Measurements from ENCODE around the gene GPR3. TPM values are rescaled to one million over a fixed set of nuclear protein-coding genes. Genes with fewer than 3 reads are reported as not detected.

GPR3 gene
- total RNA-seq, 1 donor, result 0.36 TPM

DNA sequence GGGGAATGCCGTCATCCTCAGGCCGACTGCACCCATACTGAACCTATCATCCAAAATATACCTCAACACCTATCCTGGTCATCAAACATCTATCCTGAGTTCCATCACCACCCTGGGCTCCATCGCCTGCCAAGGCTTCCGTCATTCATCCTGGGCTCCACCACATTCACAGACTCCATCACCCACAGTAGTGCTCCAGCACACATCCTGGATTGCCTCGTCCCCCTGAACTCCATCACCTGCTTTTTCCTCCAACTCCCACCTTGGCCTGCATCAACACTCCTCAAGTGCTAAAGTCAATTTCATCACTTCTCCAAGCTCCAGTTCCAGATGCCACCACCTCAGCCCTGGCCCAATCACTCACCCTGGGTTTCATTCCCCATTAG is 33.5 kb upstream of the GPR3 start:
- H3K4me2 ChIP-seq (ENCODE audit: insufficient read depth, low read length), result no peak overlapping the region
- H3K27me3 ChIP-seq (ENCODE audit: insufficient read depth, low read length), result no peaks in the 10 kb centered on the region
- no peak for DNase-seq (ENCODE audit: insufficient read length, low spot score, missing footprints)
- H3K4me3 ChIP-seq (ENCODE audit: insufficient read depth, low read length), result no peak overlapping the region
- no peaks in the 10 kb centered on the region for H3K79me2 ChIP-seq (ENCODE audit: insufficient read depth, low read length)
- H3K4me1 ChIP-seq (ENCODE audit: insufficient read depth, low read length), result no peaks in the 10 kb centered on the region
- H3K9me3 ChIP-seq (ENCODE audit: low read depth, low read length), result no peaks in the 10 kb centered on the region
- H3K36me3 ChIP-seq (ENCODE audit: insufficient read depth, low read length), result peaks cover 64% of the 10 kb centered on the region
- no peaks in the 10 kb centered on the region for H4K20me1 ChIP-seq (ENCODE audit: insufficient read depth, low read length)
- TF ChIP-seq, protein P1, sequence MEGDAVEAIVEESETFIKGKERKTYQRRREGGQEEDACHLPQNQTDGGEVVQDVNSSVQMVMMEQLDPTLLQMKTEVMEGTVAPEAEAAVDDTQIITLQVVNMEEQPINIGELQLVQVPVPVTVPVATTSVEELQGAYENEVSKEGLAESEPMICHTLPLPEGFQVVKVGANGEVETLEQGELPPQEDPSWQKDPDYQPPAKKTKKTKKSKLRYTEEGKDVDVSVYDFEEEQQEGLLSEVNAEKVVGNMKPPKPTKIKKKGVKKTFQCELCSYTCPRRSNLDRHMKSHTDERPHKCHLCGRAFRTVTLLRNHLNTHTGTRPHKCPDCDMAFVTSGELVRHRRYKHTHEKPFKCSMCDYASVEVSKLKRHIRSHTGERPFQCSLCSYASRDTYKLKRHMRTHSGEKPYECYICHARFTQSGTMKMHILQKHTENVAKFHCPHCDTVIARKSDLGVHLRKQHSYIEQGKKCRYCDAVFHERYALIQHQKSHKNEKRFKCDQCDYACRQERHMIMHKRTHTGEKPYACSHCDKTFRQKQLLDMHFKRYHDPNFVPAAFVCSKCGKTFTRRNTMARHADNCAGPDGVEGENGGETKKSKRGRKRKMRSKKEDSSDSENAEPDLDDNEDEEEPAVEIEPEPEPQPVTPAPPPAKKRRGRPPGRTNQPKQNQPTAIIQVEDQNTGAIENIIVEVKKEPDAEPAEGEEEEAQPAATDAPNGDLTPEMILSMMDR (IDR thresholded peaks at IDR 0.05; ENCODE audit: extremely low read depth, low read depth, low read length), result no peak
- no peak overlapping the region for H3K27ac ChIP-seq (ENCODE audit: low read depth, low read length)
- H2AFZ ChIP-seq (ENCODE audit: low read length), result no peak overlapping the region

DNA sequence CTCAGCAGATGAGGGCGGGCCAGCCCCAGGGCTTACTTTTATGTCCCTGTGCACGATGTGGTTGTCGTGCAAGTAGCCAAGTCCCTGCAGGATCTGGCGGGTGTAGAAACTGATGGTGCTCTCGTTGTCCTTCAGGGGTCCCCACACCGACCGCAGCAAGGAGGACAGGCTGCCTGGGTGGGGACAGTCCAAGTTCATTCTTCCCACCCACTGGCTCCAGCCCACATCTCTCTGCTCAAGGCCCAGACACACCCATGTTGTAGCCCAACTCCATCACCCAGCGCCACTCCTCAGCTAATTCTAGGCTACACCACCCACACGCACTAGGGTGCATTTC is 32.6 kb upstream of the GPR3 start:
- no peaks in the 10 kb centered on the region for H3K9me3 ChIP-seq (ENCODE audit: low read depth, low read length)
- H3K4me2 ChIP-seq (ENCODE audit: insufficient read depth, low read length), result no peak overlapping the region
- H3K27ac ChIP-seq (ENCODE audit: low read depth, low read length), result no peak overlapping the region
- peaks cover 64% of the 10 kb centered on the region for H3K36me3 ChIP-seq (ENCODE audit: insufficient read depth, low read length)
- no peaks in the 10 kb centered on the region for H4K20me1 ChIP-seq (ENCODE audit: insufficient read depth, low read length)
- H3K4me1 ChIP-seq (ENCODE audit: insufficient read depth, low read length), result peaks cover under 1% of the 10 kb centered on the region
- no peaks in the 10 kb centered on the region for H3K27me3 ChIP-seq (ENCODE audit: insufficient read depth, low read length)
- no peak overlapping the region for H2AFZ ChIP-seq (ENCODE audit: low read length)
- TF ChIP-seq, protein P1 (IDR thresholded peaks at IDR 0.05; ENCODE audit: extremely low read depth, low read depth, low read length), result no peak
- DNase-seq (ENCODE audit: insufficient read length, low spot score, missing footprints), result no peak
- peaks cover 7% of the 10 kb centered on the region for H3K79me2 ChIP-seq (ENCODE audit: insufficient read depth, low read length)
- H3K4me3 ChIP-seq (ENCODE audit: insufficient read depth, low read length), result no peak overlapping the region

DNA sequence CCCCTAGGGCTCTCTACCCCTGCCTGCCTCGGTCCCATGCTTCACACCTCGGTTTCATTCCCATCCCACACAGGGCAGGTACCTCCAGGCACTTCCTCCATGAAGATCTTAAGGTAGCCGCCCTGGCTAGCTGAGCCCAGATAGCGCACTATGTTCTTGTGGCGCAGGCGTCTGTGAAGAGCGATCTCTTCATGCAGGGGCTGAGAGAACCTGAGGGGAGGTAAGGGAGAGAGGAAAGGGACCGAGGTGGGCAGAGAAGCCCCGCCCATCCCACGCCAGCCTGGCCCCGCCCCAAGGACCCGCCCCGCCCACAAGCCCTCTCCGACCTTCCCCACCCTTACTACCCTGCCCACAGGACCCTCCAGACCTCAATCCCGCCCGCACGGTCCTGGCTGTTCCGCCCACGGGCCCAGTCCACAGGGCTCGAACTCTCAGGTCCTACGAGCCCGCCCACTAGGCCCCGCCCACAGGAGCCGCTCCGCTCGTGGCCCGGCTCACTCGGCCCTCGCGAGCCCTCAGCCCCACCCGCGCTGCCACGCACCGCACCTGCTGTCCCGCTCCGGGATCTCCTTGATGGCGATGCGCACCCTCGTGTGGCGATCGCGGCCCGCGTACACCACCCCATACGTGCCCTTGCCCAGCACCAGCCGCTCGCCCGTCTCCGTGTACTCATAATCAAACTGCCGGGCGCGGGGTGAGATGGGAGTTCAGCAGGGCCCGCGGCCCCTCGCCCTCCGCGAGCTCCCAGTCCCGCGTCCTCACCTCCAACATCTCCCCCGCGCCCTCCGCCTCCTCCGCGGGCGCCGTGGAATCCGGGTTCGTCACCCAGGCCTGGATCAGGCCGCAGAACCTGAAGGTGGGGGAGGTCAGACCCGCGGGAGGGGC is 32.0 kb upstream of the GPR3 start:
- peaks cover 58% of the 10 kb centered on the region for H3K36me3 ChIP-seq (ENCODE audit: insufficient read depth, low read length)
- no peak overlapping the region for H3K27ac ChIP-seq (ENCODE audit: low read depth, low read length)
- H3K4me2 ChIP-seq (ENCODE audit: insufficient read depth, low read length), result no peak overlapping the region
- H4K20me1 ChIP-seq (ENCODE audit: insufficient read depth, low read length), result no peaks in the 10 kb centered on the region
- peaks cover 6% of the 10 kb centered on the region for H3K4me1 ChIP-seq (ENCODE audit: insufficient read depth, low read length)
- H2AFZ ChIP-seq (ENCODE audit: low read length), result no peak overlapping the region
- DNase-seq (ENCODE audit: insufficient read length, low spot score, missing footprints), result no peak
- no peak overlapping the region for H3K4me3 ChIP-seq (ENCODE audit: insufficient read depth, low read length)
- H3K27me3 ChIP-seq (ENCODE audit: insufficient read depth, low read length), result no peaks in the 10 kb centered on the region
- H3K79me2 ChIP-seq (ENCODE audit: insufficient read depth, low read length), result peaks cover 12% of the 10 kb centered on the region
- no peaks in the 10 kb centered on the region for H3K9me3 ChIP-seq (ENCODE audit: low read depth, low read length)
- TF ChIP-seq, protein P1 (IDR thresholded peaks at IDR 0.05; ENCODE audit: extremely low read depth, low read depth, low read length), result no peak

DNA sequence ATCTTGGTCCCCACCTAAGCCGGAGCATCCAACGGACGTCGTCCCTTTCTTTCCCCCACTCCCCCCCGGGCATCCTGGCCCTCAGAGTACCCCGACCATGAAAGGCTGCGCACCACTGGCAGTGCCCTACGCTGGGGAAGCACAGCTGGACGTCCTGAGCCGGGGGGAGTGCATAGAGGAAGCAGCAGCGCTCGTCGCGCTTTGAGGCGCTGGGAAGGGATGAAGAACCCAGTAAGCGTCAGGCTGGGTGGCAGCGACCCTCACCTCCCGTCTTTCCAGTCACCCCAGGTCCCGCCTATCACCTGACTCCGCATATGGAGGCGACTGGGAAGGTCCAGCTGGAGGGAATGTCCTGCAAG is 31.4 kb upstream of the GPR3 start:
- Histone ChIP-seq H3K27me3 (ENCODE audit: insufficient read depth, low read length) (no peaks in the 10 kb centered on the region), H3K36me3 (ENCODE audit: insufficient read depth, low read length) (peaks cover 52% of the 10 kb centered on the region), H3K9me3 (ENCODE audit: low read depth, low read length) (no peaks in the 10 kb centered on the region), H3K4me3 (ENCODE audit: insufficient read depth, low read length) (no peak overlapping the region), H3K79me2 (ENCODE audit: insufficient read depth, low read length) (peaks cover 12% of the 10 kb centered on the region), H3K27ac (ENCODE audit: low read depth, low read length) (no peak overlapping the region), H3K4me1 (ENCODE audit: insufficient read depth, low read length) (peaks cover 6% of the 10 kb centered on the region), H4K20me1 (ENCODE audit: insufficient read depth, low read length) (no peaks in the 10 kb centered on the region), H3K4me2 (ENCODE audit: insufficient read depth, low read length) (no peak overlapping the region), H2AFZ (ENCODE audit: low read length) (no peak overlapping the region)
- TF ChIP-seq, protein P1 (IDR thresholded peaks at IDR 0.05; ENCODE audit: extremely low read depth, low read depth, low read length), result no peak
- no peak for DNase-seq (ENCODE audit: insufficient read length, low spot score, missing footprints)

Data from osteoblast (primary cell).